Measurements from ENCODE around the gene SLC2A2. TPM values are rescaled to one million over a fixed set of nuclear protein-coding genes. Genes with fewer than 3 reads are reported as not detected.

SLC2A2 gene
- not detected in 2 replicates for total RNA-seq

- intact Hi-C loops (cut with micrococcal nuclease) = no loop called here
Observed at GRCh38 chr3:171026597-171027293, at the start of gene SLC2A2. Gene SLC2A2 (minus strand): TSS chr3:171026720. CDS start chr3:171026670, 50 bp downstream.

GRCh38 chr3:171072432-171072831, 45.9 kb upstream of the SLC2A2 start:
- intact Hi-C loops (cut with micrococcal nuclease) = no loop called here

- intact Hi-C loops (cut with micrococcal nuclease) = no loop called here
Observed at GRCh38 chr3:171068658-171069057, 42.1 kb upstream of the SLC2A2 start.

- intact Hi-C loops (cut with micrococcal nuclease) = no loop called here
Observed at GRCh38 chr3:171066206-171066605, 39.7 kb upstream of the SLC2A2 start.

GRCh38 chr3:171065732-171066131, 39.2 kb upstream of the SLC2A2 start:
- intact Hi-C loops (cut with micrococcal nuclease) = no loop called here

GRCh38 chr3:171064461-171064860, 37.9 kb upstream of the SLC2A2 start:
- intact Hi-C loops (cut with micrococcal nuclease) = no loop called here

GRCh38 chr3:171061749-171062148, 35.2 kb upstream of the SLC2A2 start:
- intact Hi-C loops (cut with micrococcal nuclease) = no loop called here

GRCh38 chr3:171059978-171060377, 33.5 kb upstream of the SLC2A2 start:
- intact Hi-C loops (cut with micrococcal nuclease) = no loop called here

- intact Hi-C loops (cut with micrococcal nuclease) = no loop called here
Observed at GRCh38 chr3:171058873-171059603, 32.5 kb upstream of the SLC2A2 start.

GRCh38 chr3:171058058-171058457, 31.5 kb upstream of the SLC2A2 start:
- intact Hi-C loops (cut with micrococcal nuclease) = no loop called here

GRCh38 chr3:171057072-171057471, 30.6 kb upstream of the SLC2A2 start:
- intact Hi-C loops (cut with micrococcal nuclease) = no loop called here

- intact Hi-C loops (cut with micrococcal nuclease) = no loop called here
Observed at GRCh38 chr3:171056528-171056927, 30.0 kb upstream of the SLC2A2 start.

- intact Hi-C loops (cut with micrococcal nuclease) = no loop called here
Observed at GRCh38 chr3:171055336-171056178, 29.0 kb upstream of the SLC2A2 start.

GRCh38 chr3:171054921-171055320, 28.4 kb upstream of the SLC2A2 start:
- intact Hi-C loops (cut with micrococcal nuclease) = no loop called here

GRCh38 chr3:171054231-171054630, 27.7 kb upstream of the SLC2A2 start:
- intact Hi-C loops (cut with micrococcal nuclease) = no loop called here

GRCh38 chr3:171049861-171050444, 23.4 kb upstream of the SLC2A2 start:
- intact Hi-C loops (cut with micrococcal nuclease) = loop anchor here (1.0 kb wide), 2 partner anchors 516 to 722 kb away; no protein-coding TSS in a partner anchor

- intact Hi-C loops (cut with micrococcal nuclease) = no loop called here
Observed at GRCh38 chr3:171046760-171047159, 20.2 kb upstream of the SLC2A2 start.

GRCh38 chr3:171044835-171045793, 18.6 kb upstream of the SLC2A2 start:
- intact Hi-C loops (cut with micrococcal nuclease) = no loop called here

GRCh38 chr3:171044384-171044783, 17.9 kb upstream of the SLC2A2 start:
- intact Hi-C loops (cut with micrococcal nuclease) = no loop called here

- intact Hi-C loops (cut with micrococcal nuclease) = no loop called here
Observed at GRCh38 chr3:171039674-171040073, 13.2 kb upstream of the SLC2A2 start.

Data from T-helper 2 cell treated with Interferon-gamma antibody and Interleukin-4, amounts not matched to agents 100 ng/mL and 5 ng/mL, for 36 hours (primary cell).